A673 (cell line): ENCODE results near the gene BTN2A1. TPM values are rescaled to one million over a fixed set of nuclear protein-coding genes. Genes with fewer than 3 reads are reported as not detected.

Experiments
- BruUV-seq: library from RNA; stranded (reverse); fragments of 400-500 nt; replicated peaks from 2 replicates; lab custom pipeline; 2021; lab: Mats Ljungman, UMichigan
- CTCF ChIA-PET: fragments of 300-600 bp; sonication (Branson Sonifier 250); formaldehyde crosslinking; loops from one replicate; lab custom pipeline; 2022; ENCODE audit warnings: antibody characterized with exemption; lab: Charles Lee
- POLR2A ChIA-PET: fragments of 300-600 bp; sonication (Branson Sonifier 250); formaldehyde crosslinking; loops from one replicate; lab custom pipeline; 2022; ENCODE audit warnings: antibody characterized with exemption; ENCODE audit not compliant: low non-redundant PET; lab: Charles Lee
- DNase-seq: peaks from one replicate; pipeline ENCODE4 v3.0.0-alpha.2; 2015; ENCODE audit warnings: low spot score
- H3K27ac ChIP-seq: fragments of 200-600 bp; sonication (generic); 2 replicates; pipeline ENCODE4 v1.5.1; 2016; ENCODE audit warnings: mixed run types, low read depth, mild to moderate bottlenecking, mixed read lengths, antibody characterized with exemption, low read length; ENCODE audit not compliant: poor library complexity, severe bottlenecking
- H3K27me3 ChIP-seq: fragments of 200-600 bp; sonication (generic); replicated peaks from 2 replicates; pipeline ENCODE4 v1.6.1; 2017; ENCODE audit warnings: mixed run types, low read depth, mild to moderate bottlenecking, mixed read lengths, antibody characterized with exemption, low read length; ENCODE audit not compliant: insufficient read depth, poor library complexity
- H3K36me3 ChIP-seq: fragments of 200-600 bp; sonication (generic); 2 replicates; pipeline ENCODE4 v1.6.1; 2016; ENCODE audit warnings: mixed run types, mild to moderate bottlenecking, mixed read lengths, antibody characterized with exemption, low read length; ENCODE audit not compliant: insufficient read depth, poor library complexity, severe bottlenecking
- H3K4me1 ChIP-seq: fragments of 200-600 bp; sonication (generic); 2 replicates; pipeline ENCODE4 v1.6.1; 2017; ENCODE audit warnings: mixed run types, mild to moderate bottlenecking, mixed read lengths, antibody characterized with exemption, low read length; ENCODE audit not compliant: insufficient read depth, poor library complexity, severe bottlenecking
- H3K4me3 ChIP-seq: fragments of 200-600 bp; sonication (generic); 2 replicates; pipeline ENCODE4 v1.5.1; 2016; ENCODE audit warnings: low read depth, mixed run types, mild to moderate bottlenecking, mixed read lengths, low read length; ENCODE audit not compliant: poor library complexity, severe bottlenecking
- H3K9me3 ChIP-seq: fragments of 200-600 bp; sonication (generic); 2 replicates; pipeline ENCODE4 v1.6.1; 2016; ENCODE audit warnings: mixed run types, low read depth, mild to moderate bottlenecking, mixed read lengths, antibody characterized with exemption, low read length; ENCODE audit not compliant: poor library complexity, severe bottlenecking
- EZH2 ChIP-seq: fragments of 200-600 bp; sonication (generic); IDR thresholded peaks from 2 replicates; pipeline ENCODE4 v1.6.1; 2017; ENCODE audit warnings: borderline replicate concordance, low read depth, mild to moderate bottlenecking, mixed read lengths, antibody characterized with exemption, low read length; ENCODE audit not compliant: poor library complexity, severe bottlenecking
- intact Hi-C: fragments of 100-400 bp; cut with micrococcal nuclease; formaldehyde crosslinking; loops from one replicate; pipeline ENCODE4 v1.10.0; 2022; ENCODE audit not compliant: unreplicated experiment
- total RNA-seq: library from RNA; stranded (reverse); gene quantifications from 2 replicates; pipeline ENCODE4 v1.2.3, GENCODE V29; 2021
- TF ChIP-seq, protein P1 (sequence below): fragments of 300-800, 200-600 bp; sonication (generic); conservative IDR thresholded peaks from 2 replicates; pipeline ENCODE4 v1.5.1; 2017; ENCODE audit warnings: low read depth, mild to moderate bottlenecking, antibody characterized with exemption, low read length, moderate library complexity, mixed read lengths

Gene BTN2A1
- total RNA-seq, 1 experiment from 2014 or later = 32.2 TPM

DNA sequence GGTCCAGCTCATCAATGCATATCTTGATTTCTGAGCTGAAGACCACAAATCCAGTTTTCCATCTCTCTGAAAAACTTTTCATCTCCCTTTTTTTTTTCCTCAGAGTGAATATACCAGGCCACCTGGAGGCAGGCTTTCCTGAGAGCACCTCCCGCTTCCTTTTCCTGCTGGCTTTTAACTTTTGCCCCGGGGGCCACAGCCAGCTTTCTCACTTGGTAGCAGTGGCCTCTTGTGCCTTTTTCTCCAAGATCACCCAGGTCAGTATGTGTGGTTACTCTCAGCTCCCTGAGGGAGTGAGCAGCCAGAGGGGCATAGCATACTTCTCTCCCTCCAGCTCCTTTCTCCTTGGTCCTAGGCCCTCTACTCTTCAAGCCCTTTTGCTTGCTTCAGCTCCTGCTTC, 42.3 kb downstream of the BTN2A1 start, which contains the start of gene BTN1A1:
Gene BTN1A1, plus strand, starts transcription at position 202 of the 400 bp plus-strand sequence. CDS start 984 bp downstream, outside the sequence.
- no peak for TF ChIP-seq EZH2
- TF ChIP-seq, protein P1, sequence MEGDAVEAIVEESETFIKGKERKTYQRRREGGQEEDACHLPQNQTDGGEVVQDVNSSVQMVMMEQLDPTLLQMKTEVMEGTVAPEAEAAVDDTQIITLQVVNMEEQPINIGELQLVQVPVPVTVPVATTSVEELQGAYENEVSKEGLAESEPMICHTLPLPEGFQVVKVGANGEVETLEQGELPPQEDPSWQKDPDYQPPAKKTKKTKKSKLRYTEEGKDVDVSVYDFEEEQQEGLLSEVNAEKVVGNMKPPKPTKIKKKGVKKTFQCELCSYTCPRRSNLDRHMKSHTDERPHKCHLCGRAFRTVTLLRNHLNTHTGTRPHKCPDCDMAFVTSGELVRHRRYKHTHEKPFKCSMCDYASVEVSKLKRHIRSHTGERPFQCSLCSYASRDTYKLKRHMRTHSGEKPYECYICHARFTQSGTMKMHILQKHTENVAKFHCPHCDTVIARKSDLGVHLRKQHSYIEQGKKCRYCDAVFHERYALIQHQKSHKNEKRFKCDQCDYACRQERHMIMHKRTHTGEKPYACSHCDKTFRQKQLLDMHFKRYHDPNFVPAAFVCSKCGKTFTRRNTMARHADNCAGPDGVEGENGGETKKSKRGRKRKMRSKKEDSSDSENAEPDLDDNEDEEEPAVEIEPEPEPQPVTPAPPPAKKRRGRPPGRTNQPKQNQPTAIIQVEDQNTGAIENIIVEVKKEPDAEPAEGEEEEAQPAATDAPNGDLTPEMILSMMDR = no peak
- no peaks in the 10 kb centered on the region for H3K27me3 ChIP-seq
- CTCF ChIA-PET = no interaction called here
- H3K27ac ChIP-seq = no peak within 1 kb of the TSS
- no peaks in the 10 kb centered on the region for H3K9me3 ChIP-seq
- POLR2A ChIA-PET = no interaction called here
- intact Hi-C loops = no loop called here
- no peak for DNase-seq
- BruUV-seq = no TSS peak
- no peak within 1 kb of the TSS for H3K4me3 ChIP-seq
- no peaks in the 10 kb centered on the region for H3K4me1 ChIP-seq
- no peaks in the 10 kb centered on the region for H3K36me3 ChIP-seq

DNA sequence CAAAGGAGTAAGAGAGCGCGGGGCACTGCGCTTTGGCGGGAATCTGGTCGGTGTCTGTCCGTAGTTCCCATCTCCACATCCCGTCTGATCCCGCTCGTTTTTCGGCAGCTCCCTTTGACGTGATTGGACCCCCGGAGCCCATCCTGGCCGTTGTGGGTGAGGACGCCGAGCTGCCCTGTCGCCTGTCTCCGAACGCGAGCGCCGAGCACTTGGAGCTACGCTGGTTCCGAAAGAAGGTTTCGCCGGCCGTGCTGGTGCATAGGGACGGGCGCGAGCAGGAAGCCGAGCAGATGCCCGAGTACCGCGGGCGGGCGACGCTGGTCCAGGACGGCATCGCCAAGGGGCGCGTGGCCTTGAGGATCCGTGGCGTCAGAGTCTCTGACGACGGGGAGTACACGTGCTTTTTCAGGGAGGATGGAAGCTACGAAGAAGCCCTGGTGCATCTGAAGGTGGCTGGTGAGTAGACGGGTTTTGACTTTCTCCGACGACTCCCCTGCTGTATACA, 43.8 kb downstream of the BTN2A1 start:
- no peaks in the 10 kb centered on the region for H3K9me3 ChIP-seq
- TF ChIP-seq, protein P1 = no peak
- no peak for TF ChIP-seq EZH2
- no peak overlapping the region for H3K4me3 ChIP-seq
- CTCF ChIA-PET = no interaction called here
- H3K36me3 ChIP-seq = no peaks in the 10 kb centered on the region
- BruUV-seq = no TSS peak
- H3K27me3 ChIP-seq = no peaks in the 10 kb centered on the region
- POLR2A ChIA-PET = no interaction called here
- no peak overlapping the region for H3K27ac ChIP-seq
- intact Hi-C loops = no loop called here
- DNase-seq = no peak
- no peaks in the 10 kb centered on the region for H3K4me1 ChIP-seq

DNA sequence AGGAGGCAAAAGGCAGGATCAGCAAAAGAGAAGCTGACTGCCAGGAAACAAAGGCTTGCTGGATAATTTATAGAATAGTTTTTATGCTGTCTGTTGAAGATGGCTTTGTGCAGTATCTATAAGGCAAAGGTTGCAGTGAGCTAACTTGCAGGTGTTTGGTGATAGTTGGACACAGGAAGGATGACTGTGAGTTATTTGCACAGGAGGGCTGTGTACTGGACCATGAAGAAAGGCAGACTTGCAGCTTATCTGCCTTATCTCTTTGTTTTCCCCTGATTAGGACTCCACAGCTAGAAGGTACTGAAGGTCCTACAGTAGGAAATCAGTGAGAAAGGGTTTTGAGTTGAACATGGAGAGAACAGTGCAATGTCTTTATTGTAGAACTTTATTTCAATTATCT, 44.4 kb downstream of the BTN2A1 start:
- Histone ChIP-seq H3K27me3 (no peaks in the 10 kb centered on the region), H3K4me3 (no peak overlapping the region), H3K9me3 (no peaks in the 10 kb centered on the region), H3K4me1 (no peaks in the 10 kb centered on the region), H3K36me3 (no peaks in the 10 kb centered on the region), H3K27ac (no peak overlapping the region)
- ChIA-PET POLR2A (no interaction called here), CTCF (no interaction called here)
- intact Hi-C loops = no loop called here
- no TSS peak for BruUV-seq
- TF ChIP-seq, protein P1 = no peak
- no peak for TF ChIP-seq EZH2
- no peak for DNase-seq
